ENCODE measurements around the gene CWF19L1.

Gene CWF19L1

GRCh38 chr10:100289641-100290040 lies 22.2 kb upstream of the CWF19L1 start:
- no peak for ATAC-seq
- TF ChIP-seq, protein P1, sequence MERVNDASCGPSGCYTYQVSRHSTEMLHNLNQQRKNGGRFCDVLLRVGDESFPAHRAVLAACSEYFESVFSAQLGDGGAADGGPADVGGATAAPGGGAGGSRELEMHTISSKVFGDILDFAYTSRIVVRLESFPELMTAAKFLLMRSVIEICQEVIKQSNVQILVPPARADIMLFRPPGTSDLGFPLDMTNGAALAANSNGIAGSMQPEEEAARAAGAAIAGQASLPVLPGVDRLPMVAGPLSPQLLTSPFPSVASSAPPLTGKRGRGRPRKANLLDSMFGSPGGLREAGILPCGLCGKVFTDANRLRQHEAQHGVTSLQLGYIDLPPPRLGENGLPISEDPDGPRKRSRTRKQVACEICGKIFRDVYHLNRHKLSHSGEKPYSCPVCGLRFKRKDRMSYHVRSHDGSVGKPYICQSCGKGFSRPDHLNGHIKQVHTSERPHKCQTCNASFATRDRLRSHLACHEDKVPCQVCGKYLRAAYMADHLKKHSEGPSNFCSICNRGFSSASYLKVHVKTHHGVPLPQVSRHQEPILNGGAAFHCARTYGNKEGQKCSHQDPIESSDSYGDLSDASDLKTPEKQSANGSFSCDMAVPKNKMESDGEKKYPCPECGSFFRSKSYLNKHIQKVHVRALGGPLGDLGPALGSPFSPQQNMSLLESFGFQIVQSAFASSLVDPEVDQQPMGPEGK (CRISPR knock-in tag; IDR thresholded peaks at IDR 0.05; ENCODE audit: borderline replicate concordance): no peak
- TF ChIP-seq SNAI2 (CRISPR knock-in tag; IDR thresholded peaks at IDR 0.05): no peak
- no peak for TF ChIP-seq ZC3H10 (CRISPR knock-in tag; IDR thresholded peaks at IDR 0.05)
- no peak for TF ChIP-seq ZFP3 (CRISPR knock-in tag; IDR thresholded peaks at IDR 0.05)
- no peak for TF ChIP-seq TCF4 (CRISPR knock-in tag; IDR thresholded peaks at IDR 0.05; ENCODE audit: borderline replicate concordance)
- TF ChIP-seq RARB (CRISPR knock-in tag; IDR thresholded peaks at IDR 0.05): no peak
- TF ChIP-seq GLIS3 (CRISPR knock-in tag; IDR thresholded peaks at IDR 0.05): no peak
- no peak for TF ChIP-seq ZNF565 (CRISPR knock-in tag; conservative IDR thresholded peaks at IDR 0.05; ENCODE audit: low read depth)
- TF ChIP-seq PPARA (CRISPR knock-in tag; IDR thresholded peaks at IDR 0.05; ENCODE audit: borderline replicate concordance): no peak
- no peak for TF ChIP-seq POU6F1 (CRISPR knock-in tag; IDR thresholded peaks at IDR 0.05; ENCODE audit: borderline replicate concordance, low read depth)
- no peak for TF ChIP-seq CSDC2 (CRISPR knock-in tag; IDR thresholded peaks at IDR 0.05)
- no peak for TF ChIP-seq TSHZ2 (CRISPR knock-in tag; IDR thresholded peaks at IDR 0.05)
- no peak for TF ChIP-seq ZNF8 (CRISPR knock-in tag; IDR thresholded peaks at IDR 0.05)
- no peak for TF ChIP-seq ESRRG (CRISPR knock-in tag; IDR thresholded peaks at IDR 0.05)
- TF ChIP-seq TOX (CRISPR knock-in tag; IDR thresholded peaks at IDR 0.05; ENCODE audit: borderline replicate concordance): no peak

- ATAC-seq: no peak
- TF ChIP-seq CSRNP3 (CRISPR knock-in tag; IDR thresholded peaks at IDR 0.05) (no peak), ZC3H10 (CRISPR knock-in tag; IDR thresholded peaks at IDR 0.05) (no peak), CREB5 (CRISPR knock-in tag; IDR thresholded peaks at IDR 0.05; ENCODE audit: low read depth) (no peak), TSHZ2 (CRISPR knock-in tag; IDR thresholded peaks at IDR 0.05) (no peak), CSDC2 (CRISPR knock-in tag; IDR thresholded peaks at IDR 0.05) (no peak), ISL1 (CRISPR knock-in tag; IDR thresholded peaks at IDR 0.05) (no peak), SNAI2 (CRISPR knock-in tag; IDR thresholded peaks at IDR 0.05) (no peak), OSR1 (CRISPR knock-in tag; IDR thresholded peaks at IDR 0.05) (no peak), ZNF565 (CRISPR knock-in tag; conservative IDR thresholded peaks at IDR 0.05; ENCODE audit: low read depth) (no peak), PPARA (CRISPR knock-in tag; IDR thresholded peaks at IDR 0.05; ENCODE audit: borderline replicate concordance) (no peak), GLIS3 (CRISPR knock-in tag; IDR thresholded peaks at IDR 0.05) (no peak), ZNF70 (CRISPR knock-in tag; IDR thresholded peaks at IDR 0.05) (no peak), TOX (CRISPR knock-in tag; IDR thresholded peaks at IDR 0.05; ENCODE audit: borderline replicate concordance) (no peak), ZFP30 (CRISPR knock-in tag; IDR thresholded peaks at IDR 0.05) (no peak), BACH2 (CRISPR knock-in tag; IDR thresholded peaks at IDR 0.05; ENCODE audit: borderline replicate concordance) (no peak), POU6F1 (CRISPR knock-in tag; IDR thresholded peaks at IDR 0.05; ENCODE audit: borderline replicate concordance, low read depth) (no peak), ESRRG (CRISPR knock-in tag; IDR thresholded peaks at IDR 0.05) (no peak), ARNTL (CRISPR knock-in tag; IDR thresholded peaks at IDR 0.05; ENCODE audit: borderline replicate concordance, low read depth) (no peak)
- TF ChIP-seq, protein P1 (CRISPR knock-in tag; IDR thresholded peaks at IDR 0.05; ENCODE audit: borderline replicate concordance): no peak
These were observed 20.8 kb upstream of the CWF19L1 start for GRCh38 chr10:100288196-100288595.
